DOHH2 (cell line): Measurements from ENCODE around the gene PSMA3.

Experiments
- H3F3A ChIP-seq: fragments of 200-600 bp; sonication (generic), shearing (Covaris generic); 2 replicates; pipeline ENCODE4 v1.6.0; 2016; ENCODE audit warnings: antibody characterized with exemption, mild to moderate bottlenecking; ENCODE audit not compliant: control insufficient read depth, insufficient read depth
- H3K27ac ChIP-seq: fragments of 200-600 bp; sonication (generic); 2 replicates; pipeline ENCODE4 v1.5.1; 2014; ENCODE audit warnings: low read depth, mild to moderate bottlenecking, low read length, moderate library complexity
- H3K27me3 ChIP-seq: fragments of 200-600 bp; sonication (generic); 2 replicates; pipeline ENCODE4 v1.6.1; 2014; ENCODE audit warnings: mild to moderate bottlenecking, low read length, mixed read lengths; ENCODE audit not compliant: control insufficient read depth
- H3K36me3 ChIP-seq: fragments of 200-600 bp; sonication (generic); 2 replicates; pipeline ENCODE4 v1.6.1; 2014; ENCODE audit warnings: mild to moderate bottlenecking, low read length, moderate library complexity, mixed read lengths; ENCODE audit not compliant: control insufficient read depth
- H3K4me1 ChIP-seq: fragments of 200-600 bp; sonication (generic); 2 replicates; pipeline ENCODE4 v1.6.1; 2014; ENCODE audit warnings: mild to moderate bottlenecking, low read length, mixed read lengths; ENCODE audit not compliant: control insufficient read depth
- H3K4me2 ChIP-seq: fragments of 200-600 bp; sonication (generic); 2 replicates; pipeline ENCODE4 v1.6.0; 2014; ENCODE audit warnings: mild to moderate bottlenecking, low read length, moderate library complexity
- H3K4me3 ChIP-seq: fragments of 200-600 bp; sonication (generic); 2 replicates; pipeline ENCODE4 v1.5.1; 2014; ENCODE audit warnings: mild to moderate bottlenecking, low read length, mixed read lengths
- H3K79me2 ChIP-seq: fragments of 200-600 bp; sonication (generic); 2 replicates; pipeline ENCODE4 v1.6.1; 2014; ENCODE audit warnings: mild to moderate bottlenecking, low read length, mixed read lengths; ENCODE audit not compliant: control insufficient read depth
- H3K9me2 ChIP-seq: fragments of 200-600 bp; sonication (generic); replicated peaks from 2 replicates; pipeline ENCODE4 v1.6.1; 2014; ENCODE audit warnings: mild to moderate bottlenecking, low read length, mixed read lengths; ENCODE audit not compliant: control insufficient read depth
- H3K9me3 ChIP-seq: fragments of 200-600 bp; sonication (generic); 2 replicates; pipeline ENCODE4 v1.6.1; 2014; ENCODE audit warnings: antibody characterized with exemption, low read length, mixed read lengths; ENCODE audit not compliant: control insufficient read depth, insufficient read depth
- H4K20me1 ChIP-seq: fragments of 200-600 bp; sonication (generic); 2 replicates; pipeline ENCODE4 v1.6.0; 2014; ENCODE audit warnings: low read depth, mild to moderate bottlenecking, antibody characterized with exemption, low read length, moderate library complexity; ENCODE audit not compliant: control insufficient read depth, insufficient read depth
- EZH2phosphoT487 ChIP-seq: fragments of 200-600 bp; sonication (generic); IDR thresholded peaks from 2 replicates; pipeline ENCODE4 v1.6.1; 2017; ENCODE audit warnings: borderline replicate concordance, mild to moderate bottlenecking, antibody characterized with exemption, low read length, moderate library complexity, mixed read lengths
- TF ChIP-seq, protein P1 (sequence below): fragments of 200-600 bp; sonication (generic); IDR thresholded peaks from one replicate; pipeline ENCODE4 v1.5.1; 2014; ENCODE audit warnings: antibody characterized with exemption, mild to moderate bottlenecking, low read depth, low read length; ENCODE audit not compliant: poor library complexity, severe bottlenecking

PSMA3 gene

DNA sequence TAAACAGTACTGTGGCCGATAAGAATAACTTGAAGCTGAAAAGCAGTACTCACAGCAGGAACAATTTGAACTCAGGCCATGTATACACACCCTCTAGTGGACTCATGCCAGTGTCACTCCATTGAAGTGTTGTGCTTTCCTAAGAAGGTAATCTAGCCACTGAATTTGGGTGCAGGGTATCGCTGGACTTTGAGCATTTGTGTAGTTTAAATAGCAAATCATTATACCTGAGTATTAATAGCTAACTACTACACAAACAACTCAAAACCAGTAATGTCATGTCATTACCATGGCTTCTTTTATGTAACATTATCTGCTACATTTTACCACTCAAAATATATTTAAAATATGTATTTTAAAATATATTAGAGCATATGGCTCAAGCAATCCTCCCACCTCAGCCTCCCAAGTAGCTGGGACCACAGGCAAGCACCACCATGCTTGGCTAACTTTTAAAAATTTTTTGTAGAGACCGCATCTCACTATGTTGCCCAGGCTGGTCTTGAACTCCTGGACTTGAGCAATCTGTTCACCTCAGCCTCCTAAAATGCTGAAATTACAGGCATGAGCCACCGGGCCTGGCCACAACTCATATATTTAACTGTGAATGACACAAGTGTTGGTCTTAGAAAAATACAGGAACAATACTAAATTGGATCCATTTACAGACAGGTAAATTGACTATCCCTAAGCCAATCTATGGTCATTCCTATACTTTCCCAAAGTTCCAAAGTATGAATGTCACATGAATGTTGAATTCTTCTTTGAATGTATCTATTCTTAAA is 28.1 kb downstream of the PSMA3 start:
- Histone ChIP-seq H3K9me2 (no peaks in the 10 kb centered on the region), H3F3A (peaks cover 36% of the 10 kb centered on the region), H3K4me2 (no peak overlapping the region), H3K79me2 (peaks cover 70% of the 10 kb centered on the region), H3K4me1 (peaks cover 19% of the 10 kb centered on the region), H3K9me3 (no peaks in the 10 kb centered on the region), H3K27me3 (no peaks in the 10 kb centered on the region), H3K4me3 (no peak overlapping the region), H3K27ac (no peak overlapping the region), H3K36me3 (peaks cover 84% of the 10 kb centered on the region), H4K20me1 (no peaks in the 10 kb centered on the region)
- TF ChIP-seq, protein P1, sequence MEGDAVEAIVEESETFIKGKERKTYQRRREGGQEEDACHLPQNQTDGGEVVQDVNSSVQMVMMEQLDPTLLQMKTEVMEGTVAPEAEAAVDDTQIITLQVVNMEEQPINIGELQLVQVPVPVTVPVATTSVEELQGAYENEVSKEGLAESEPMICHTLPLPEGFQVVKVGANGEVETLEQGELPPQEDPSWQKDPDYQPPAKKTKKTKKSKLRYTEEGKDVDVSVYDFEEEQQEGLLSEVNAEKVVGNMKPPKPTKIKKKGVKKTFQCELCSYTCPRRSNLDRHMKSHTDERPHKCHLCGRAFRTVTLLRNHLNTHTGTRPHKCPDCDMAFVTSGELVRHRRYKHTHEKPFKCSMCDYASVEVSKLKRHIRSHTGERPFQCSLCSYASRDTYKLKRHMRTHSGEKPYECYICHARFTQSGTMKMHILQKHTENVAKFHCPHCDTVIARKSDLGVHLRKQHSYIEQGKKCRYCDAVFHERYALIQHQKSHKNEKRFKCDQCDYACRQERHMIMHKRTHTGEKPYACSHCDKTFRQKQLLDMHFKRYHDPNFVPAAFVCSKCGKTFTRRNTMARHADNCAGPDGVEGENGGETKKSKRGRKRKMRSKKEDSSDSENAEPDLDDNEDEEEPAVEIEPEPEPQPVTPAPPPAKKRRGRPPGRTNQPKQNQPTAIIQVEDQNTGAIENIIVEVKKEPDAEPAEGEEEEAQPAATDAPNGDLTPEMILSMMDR, result no peak
- no peak for TF ChIP-seq EZH2phosphoT487

DNA sequence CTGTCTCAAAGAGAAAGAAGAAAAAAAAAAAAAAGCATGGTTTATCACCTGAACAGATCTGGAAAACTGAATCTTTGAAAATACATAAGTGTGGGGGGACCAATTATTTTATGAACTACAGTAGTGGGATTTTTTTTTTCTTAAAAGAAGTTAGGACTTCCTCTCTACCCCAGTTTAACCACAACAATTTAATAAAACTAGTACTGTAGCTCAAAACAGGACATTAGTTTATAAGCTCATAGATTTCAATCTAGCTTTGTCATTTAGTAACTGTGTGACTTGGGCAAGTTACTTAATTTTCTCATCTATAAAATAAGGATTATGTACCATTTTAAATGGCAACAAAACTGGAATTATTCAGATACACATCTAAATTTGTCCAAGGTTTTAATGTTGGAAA is 30.2 kb downstream of the PSMA3 start:
- H3K79me2 ChIP-seq, result peaks cover 87% of the 10 kb centered on the region
- peaks cover 81% of the 10 kb centered on the region for H3K36me3 ChIP-seq
- no peak overlapping the region for H3K27ac ChIP-seq
- peaks cover 34% of the 10 kb centered on the region; the same call in 1 of the 2 replicates for H3F3A ChIP-seq
- no peaks in the 10 kb centered on the region for H4K20me1 ChIP-seq
- TF ChIP-seq, protein P1, result no peak
- no peak for TF ChIP-seq EZH2phosphoT487
- no peaks in the 10 kb centered on the region for H3K9me2 ChIP-seq
- H3K4me2 ChIP-seq, result no peak overlapping the region
- H3K9me3 ChIP-seq, result no peaks in the 10 kb centered on the region
- peaks cover 19% of the 10 kb centered on the region for H3K4me1 ChIP-seq
- no peaks in the 10 kb centered on the region for H3K27me3 ChIP-seq
- no peak overlapping the region for H3K4me3 ChIP-seq

DNA sequence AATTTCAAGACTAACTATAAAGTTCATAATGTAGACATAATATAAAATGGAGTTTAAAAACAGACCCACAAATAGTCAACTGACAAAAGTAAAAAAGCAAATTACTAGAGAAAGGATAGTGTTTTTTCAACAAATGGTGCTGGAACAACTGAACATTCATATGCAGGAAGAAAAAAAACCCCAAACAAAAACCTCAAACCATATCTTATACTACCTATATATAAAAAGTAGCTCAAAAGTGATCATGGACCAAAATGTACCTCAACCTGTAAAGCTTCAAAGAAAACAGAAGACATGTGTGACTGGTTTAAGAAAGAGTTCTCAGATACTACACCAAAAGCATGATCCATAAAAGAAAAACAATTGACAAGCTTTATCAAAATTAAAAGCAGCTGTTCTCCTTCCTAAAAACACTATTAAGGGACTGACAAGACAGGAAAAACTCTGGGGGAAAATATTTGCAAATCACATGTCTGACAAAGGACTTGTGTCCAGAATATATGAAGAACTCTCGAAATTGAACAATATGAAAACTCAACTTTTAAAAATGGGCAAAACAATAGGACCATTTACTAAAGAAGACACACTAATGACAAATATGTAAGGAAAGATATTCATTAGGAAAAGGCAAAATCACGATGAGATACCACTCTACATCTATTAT is 31.0 kb downstream of the PSMA3 start:
- peaks cover 29% of the 10 kb centered on the region; the same call in 1 of the 2 replicates for H3F3A ChIP-seq
- no peaks in the 10 kb centered on the region for H3K27me3 ChIP-seq
- TF ChIP-seq, protein P1, result no peak
- no peak for TF ChIP-seq EZH2phosphoT487
- H3K4me1 ChIP-seq, result peaks cover 19% of the 10 kb centered on the region
- no peaks in the 10 kb centered on the region for H4K20me1 ChIP-seq
- H3K36me3 ChIP-seq, result peaks cover 80% of the 10 kb centered on the region
- H3K9me2 ChIP-seq, result no peaks in the 10 kb centered on the region
- H3K27ac ChIP-seq, result no peak overlapping the region
- no peaks in the 10 kb centered on the region for H3K9me3 ChIP-seq
- H3K79me2 ChIP-seq, result peaks cover 88% of the 10 kb centered on the region
- no peak overlapping the region for H3K4me3 ChIP-seq
- no peak overlapping the region for H3K4me2 ChIP-seq
